HepG2 (cell line): ENCODE results near the gene DLEC1. TPM values are rescaled to one million over a fixed set of nuclear protein-coding genes. Genes with fewer than 3 reads are reported as not detected.

Source experiments
- CHD2 ChIP-seq: IDR thresholded peaks from 2 replicates; pipeline ENCODE4 v1.6.1; 2011; ENCODE audit warnings: low read depth, low read length, improper control_type of control experiment
- KDM5B ChIP-seq: sonication (generic); formaldehyde crosslinking; IDR thresholded peaks from 2 replicates; pipeline ENCODE4 v1.4.0; 2020; ENCODE audit warnings: missing genetic modification reagents, mild to moderate bottlenecking, borderline replicate concordance
- LRRFIP1 ChIP-seq: sonication (generic); formaldehyde crosslinking; conservative IDR thresholded peaks from 2 replicates; pipeline ENCODE4 v1.4.0; 2020; ENCODE audit warnings: missing genetic modification reagents
- NR2C2 ChIP-seq: sonication (generic); formaldehyde crosslinking; IDR thresholded peaks from 2 replicates; pipeline ENCODE4 v1.4.0; 2020; ENCODE audit warnings: missing genetic modification reagents, mild to moderate bottlenecking, moderate library complexity, borderline replicate concordance
- POGK ChIP-seq: sonication (generic); formaldehyde crosslinking; conservative IDR thresholded peaks from 2 replicates; pipeline ENCODE4 v1.8.0; 2022; ENCODE audit warnings: mild to moderate bottlenecking, moderate library complexity, missing genetic modification reagents
- SALL2 ChIP-seq: sonication (generic); formaldehyde crosslinking; IDR thresholded peaks from 2 replicates; pipeline ENCODE4 v1.8.1; 2023; ENCODE audit warnings: mild to moderate bottlenecking, missing genetic modification reagents, inconsistent platforms
- TARDBP ChIP-seq: sonication (generic); formaldehyde crosslinking; IDR thresholded peaks from 2 replicates; pipeline ENCODE4 v1.8.0; 2022; ENCODE audit warnings: mild to moderate bottlenecking, missing genetic modification reagents
- THRA ChIP-seq: sonication (generic); formaldehyde crosslinking; IDR thresholded peaks from 2 replicates; pipeline ENCODE4 v1.4.0; 2020; ENCODE audit warnings: missing genetic modification reagents, borderline replicate concordance
- ZBED4 ChIP-seq: sonication (generic); formaldehyde crosslinking; IDR thresholded peaks from 2 replicates; pipeline ENCODE4 v1.4.0; 2020; ENCODE audit warnings: missing genetic modification reagents, borderline replicate concordance
- ZHX1 ChIP-seq: sonication (generic); formaldehyde crosslinking; IDR thresholded peaks from 2 replicates; pipeline ENCODE4 v1.8.1; 2022; ENCODE audit warnings: low read depth, mild to moderate bottlenecking, missing genetic modification reagents
- ZKSCAN5 ChIP-seq: sonication (generic); formaldehyde crosslinking; IDR thresholded peaks from 2 replicates; pipeline ENCODE4 v1.5.1; 2020; ENCODE audit warnings: mild to moderate bottlenecking, missing genetic modification reagents
- ZNF564 ChIP-seq: sonication (generic); formaldehyde crosslinking; IDR thresholded peaks from 2 replicates; pipeline ENCODE4 v1.8.1; 2023; ENCODE audit warnings: mild to moderate bottlenecking, missing genetic modification reagents
- ZSCAN30 ChIP-seq: sonication (generic); formaldehyde crosslinking; IDR thresholded peaks from 2 replicates; pipeline ENCODE4 v1.5.0; 2020; ENCODE audit warnings: mild to moderate bottlenecking, missing genetic modification reagents
- polyA plus RNA-seq, 8 experiments: library from polyadenylated mRNA; depleted of rRNA in 3 of 8; stranded (reverse) in 7 of 8; unstranded in 1 of 8; fragments of >200 nt; fragmentation: Illumina TruSeq in 4 of 8; extraction: Trizol in 4 of 8; gene quantifications; 2 replicates each; pipeline versions ENCODE4 v1.2.1 to v1.2.3, GENCODE V29; 2011 to 2016; ENCODE audit warnings: low read depth in 4 of 8, missing spikeins in 1 of 8, mixed read lengths in 1 of 8; ENCODE audit not compliant: insufficient read depth in 1 of 8
- total RNA-seq, 5 experiments: library from RNA; depleted of rRNA; stranded (reverse); fragments of >200 nt; fragmentation: Illumina TruSeq; extraction: Trizol; gene quantifications; 2 replicates each; pipeline ENCODE4 v1.2.3, GENCODE V29; 2016; ENCODE audit warnings: low read depth in 1 of 5

Gene DLEC1
- total and polyA plus RNA-seq, 2 of the 13 experiments (the other 11 are each of a cell fraction or from before 2014, with no cell fraction given): 0.09 TPM; not detected in 1

GRCh38 chr3:38138349-38139190 lies 99.6 kb downstream of the DLEC1 start, which contains the start of gene MYD88 (continued):
- TF ChIP-seq POGK (CRISPR knock-in tag): peak; percentile 63; the same call in 1 of the 2 replicates
- no peak for TF ChIP-seq ZNF564 (CRISPR knock-in tag)
- no peak for TF ChIP-seq SALL2
- TF ChIP-seq THRA (CRISPR knock-in tag): no peak
- no peak for TF ChIP-seq ZBED4
- peak; percentile 51; the same call in 1 of the 2 replicates for TF ChIP-seq ZHX1 (CRISPR knock-in tag)
- no peak; the same call in 1 of the 2 replicates for TF ChIP-seq TARDBP
- TF ChIP-seq LRRFIP1 (CRISPR knock-in tag): no peak
- TF ChIP-seq CHD2: no peak
- no peak for TF ChIP-seq ZSCAN30
- peak; percentile 53; the same call in 1 of the 2 replicates for TF ChIP-seq KDM5B
- TF ChIP-seq NR2C2: no peak
- no peak for TF ChIP-seq ZKSCAN5 (CRISPR knock-in tag)
